OCI-LY3 (cell line): ENCODE results near the gene ZNF786.

Experiments used
- CTCF ChIP-seq: fragments of 200-600, 300-600 bp; sonication (generic); IDR thresholded peaks from 2 replicates; pipeline ENCODE4 v1.5.1; 2014; ENCODE audit warnings: antibody characterized with exemption, low read length, low read depth
- EZH2phosphoT487 ChIP-seq: fragments of 200-600 bp; shearing (Covaris generic); IDR thresholded peaks from 2 replicates; pipeline ENCODE4 v1.6.1; 2018; ENCODE audit warnings: antibody characterized with exemption, mixed run types, low read depth

DNA sequence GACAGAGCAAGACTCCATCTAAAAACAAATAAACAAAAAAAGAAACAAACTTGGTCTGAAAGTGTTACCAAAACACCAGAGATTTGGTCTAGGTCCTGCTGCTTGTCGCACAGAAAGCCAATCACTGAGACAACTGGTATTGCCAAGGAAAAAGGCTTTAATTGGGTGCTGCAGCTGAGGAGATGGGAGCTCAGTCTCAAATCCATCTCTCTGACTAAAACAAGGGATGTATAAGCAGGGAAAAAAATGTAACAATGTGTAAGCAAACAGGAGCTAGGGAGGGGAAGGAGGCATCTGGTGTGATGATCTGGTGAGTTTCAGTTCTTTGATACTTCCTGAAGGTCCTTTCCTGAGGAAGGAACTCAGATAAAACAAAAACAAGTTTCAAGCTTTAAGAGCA is 53.8 kb downstream of the ZNF786 start:
- TF ChIP-seq CTCF (no peak), EZH2phosphoT487 (no peak)
